Measurements from ENCODE around the gene NR3C2. TPM values are rescaled to one million over a fixed set of nuclear protein-coding genes. Genes with fewer than 3 reads are reported as not detected.

The NR3C2 gene
- total RNA-seq, 2 donors from 2014 or later: 0.44 to 0.82 TPM

GRCh38 chr4:148057984-148058859 lies 384.0 kb downstream of the NR3C2 start:
- H3K4me1 Mint-ChIP-seq: peaks cover 48% of the 10 kb centered on the region
- TF ChIP-seq CTCF (conservative IDR thresholded peaks at IDR 0.05): no peak
- no peak overlapping the region for H3K27ac Mint-ChIP-seq
- no peaks in the 10 kb centered on the region for H3K27me3 Mint-ChIP-seq (ENCODE audit: insufficient read depth)
- Histone ChIP-seq H3K27me3 (ENCODE audit: control insufficient read depth, insufficient read depth, low read length, poor library complexity, severe bottlenecking) (no peaks in the 10 kb centered on the region), H3K27ac (ENCODE audit: low read depth, low read length) (peak overlapping the region; percentile 4), H3K9ac (ENCODE audit: extremely low read depth, low read length, poor library complexity, severe bottlenecking) (no peak overlapping the region), H3K4me1 (ENCODE audit: control insufficient read depth, insufficient read depth, low read length) (peaks cover 7% of the 10 kb centered on the region), H3K36me3 (ENCODE audit: control insufficient read depth, insufficient read depth, low read length) (no peaks in the 10 kb centered on the region), H3K4me3 (ENCODE audit: low read length) (no peak overlapping the region), H3K9me3 (ENCODE audit: control insufficient read depth, low read length) (no peaks in the 10 kb centered on the region)
- H3K36me3 Mint-ChIP-seq (ENCODE audit: low read depth): no peaks in the 10 kb centered on the region
- H3K9me3 Mint-ChIP-seq: no peaks in the 10 kb centered on the region
- H3K4me3 Mint-ChIP-seq: no peak overlapping the region
- DNase-seq: no peak
- 91 to 98% methylated on average over 10 to 14 of the region's 14 CpGs for WGBS, 2 experiments (ENCODE audit: insufficient coverage in 1 of 2, insufficient read length in 1 of 2)

GRCh38 chr4:148057516-148057915 lies 384.7 kb downstream of the NR3C2 start:
- H3K9me3 Mint-ChIP-seq: no peaks in the 10 kb centered on the region
- DNase-seq: no peak
- no peaks in the 10 kb centered on the region for H3K27me3 Mint-ChIP-seq (ENCODE audit: insufficient read depth)
- no peaks in the 10 kb centered on the region for H3K36me3 Mint-ChIP-seq (ENCODE audit: low read depth)
- H3K9me3 ChIP-seq (ENCODE audit: control insufficient read depth, low read length): no peaks in the 10 kb centered on the region
- no peak overlapping the region for H3K4me3 Mint-ChIP-seq
- H3K4me1 Mint-ChIP-seq: peaks cover 52% of the 10 kb centered on the region
- H3K4me3 ChIP-seq (ENCODE audit: low read length): no peak overlapping the region
- TF ChIP-seq CTCF (conservative IDR thresholded peaks at IDR 0.05): no peak
- H3K9ac ChIP-seq (ENCODE audit: extremely low read depth, low read length, poor library complexity, severe bottlenecking): no peak overlapping the region
- H3K27me3 ChIP-seq (ENCODE audit: control insufficient read depth, insufficient read depth, low read length, poor library complexity, severe bottlenecking): no peaks in the 10 kb centered on the region
- H3K27ac Mint-ChIP-seq: no peak overlapping the region
- no peak overlapping the region for H3K27ac ChIP-seq (ENCODE audit: low read depth, low read length)
- peaks cover 9% of the 10 kb centered on the region for H3K4me1 ChIP-seq (ENCODE audit: control insufficient read depth, insufficient read depth, low read length)
- H3K36me3 ChIP-seq (ENCODE audit: control insufficient read depth, insufficient read depth, low read length): no peaks in the 10 kb centered on the region
- WGBS, 2 experiments (ENCODE audit: insufficient coverage in 1 of 2, insufficient read length in 1 of 2): 90 to 93% methylated on average over 5 of the region's 5 CpGs

GRCh38 chr4:148056879-148057278 lies 385.3 kb downstream of the NR3C2 start:
- Histone ChIP-seq H3K27me3 (ENCODE audit: control insufficient read depth, insufficient read depth, low read length, poor library complexity, severe bottlenecking) (no peaks in the 10 kb centered on the region), H3K27ac (ENCODE audit: low read depth, low read length) (no peak overlapping the region), H3K9ac (ENCODE audit: extremely low read depth, low read length, poor library complexity, severe bottlenecking) (no peak overlapping the region), H3K36me3 (ENCODE audit: control insufficient read depth, insufficient read depth, low read length) (no peaks in the 10 kb centered on the region), H3K4me1 (ENCODE audit: control insufficient read depth, insufficient read depth, low read length) (peaks cover 11% of the 10 kb centered on the region), H3K4me3 (ENCODE audit: low read length) (no peak overlapping the region), H3K9me3 (ENCODE audit: control insufficient read depth, low read length) (no peaks in the 10 kb centered on the region)
- Mint-ChIP-seq H3K36me3 (ENCODE audit: low read depth) (no peaks in the 10 kb centered on the region), H3K9me3 (no peaks in the 10 kb centered on the region), H3K4me3 (no peak overlapping the region), H3K4me1 (peaks cover 53% of the 10 kb centered on the region), H3K27ac (no peak overlapping the region), H3K27me3 (ENCODE audit: insufficient read depth) (no peaks in the 10 kb centered on the region)
- WGBS, 2 experiments (ENCODE audit: insufficient coverage in 1 of 2, insufficient read length in 1 of 2): 86 to 93% methylated on average over 2 to 6 of the region's 6 CpGs
- TF ChIP-seq CTCF (conservative IDR thresholded peaks at IDR 0.05): peak; percentile 71
- DNase-seq: peak; percentile 75
